ENCODE measurements around the gene C16orf74.

Gene C16orf74

DNA sequence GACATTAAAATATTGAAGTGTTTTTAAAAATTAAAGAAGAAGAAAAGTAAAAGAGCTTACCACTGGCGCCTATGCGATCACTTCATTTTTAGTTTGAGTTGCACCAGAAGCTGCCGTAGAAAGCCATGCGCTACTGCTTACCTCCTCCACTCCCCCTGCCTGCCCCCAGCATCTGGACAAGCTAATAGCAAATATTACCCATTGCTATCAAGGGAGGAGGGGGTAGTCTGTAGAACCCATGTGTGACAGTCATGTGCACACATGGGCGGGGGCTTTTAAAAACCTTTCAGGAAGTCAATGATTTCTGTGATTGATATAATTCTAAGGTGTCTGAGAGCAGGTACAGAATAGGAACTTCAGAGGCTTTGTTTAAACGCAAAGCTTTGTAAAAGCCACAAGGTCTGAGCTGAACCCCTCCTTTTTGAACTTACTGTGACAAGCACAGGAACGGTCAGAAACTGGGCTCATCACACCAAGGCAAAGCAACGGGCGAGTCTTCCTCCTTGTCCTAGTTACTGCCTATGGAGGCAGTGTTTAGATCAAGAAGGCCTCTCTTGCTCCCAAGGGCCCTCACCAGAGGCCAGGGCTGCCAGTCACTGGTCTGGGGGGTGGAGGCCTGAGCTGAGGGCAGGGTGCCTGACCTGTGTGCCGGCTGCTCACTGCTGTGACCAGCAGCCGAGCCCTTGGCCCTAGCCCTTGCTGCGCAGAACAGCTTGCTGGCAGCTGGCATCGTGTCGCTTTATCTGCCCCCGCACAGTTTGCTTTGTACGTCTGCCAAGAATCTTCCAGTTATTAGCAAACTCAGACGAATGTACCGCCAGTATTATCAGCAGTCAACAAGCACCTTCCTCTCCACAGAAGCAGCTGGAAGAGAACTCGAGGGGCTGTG lies 77.1 kb downstream of the C16orf74 start:
- DNase-seq (ENCODE audit: low spot score) = no peak

DNA sequence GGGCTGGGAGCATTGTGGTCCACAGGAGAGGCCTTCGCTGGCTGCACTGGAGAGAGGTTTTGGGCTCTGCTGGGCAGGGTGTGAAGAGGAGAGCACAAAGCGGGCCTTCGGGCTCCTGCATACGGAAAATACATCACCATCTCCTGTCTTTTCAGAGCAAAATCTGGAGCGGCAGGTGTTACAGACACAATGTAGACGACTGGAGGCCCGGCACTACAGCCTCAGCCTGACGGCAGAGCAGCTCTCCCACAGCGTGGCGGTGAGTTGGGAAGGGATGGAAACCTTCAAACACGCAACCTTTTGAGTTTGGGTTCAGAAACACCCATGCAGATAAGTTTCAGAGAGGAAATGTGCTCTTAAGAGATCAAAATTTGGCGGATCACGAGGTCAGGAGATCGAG lies 80.1 kb downstream of the C16orf74 start:
- DNase-seq (ENCODE audit: low spot score) = no peak

DNA sequence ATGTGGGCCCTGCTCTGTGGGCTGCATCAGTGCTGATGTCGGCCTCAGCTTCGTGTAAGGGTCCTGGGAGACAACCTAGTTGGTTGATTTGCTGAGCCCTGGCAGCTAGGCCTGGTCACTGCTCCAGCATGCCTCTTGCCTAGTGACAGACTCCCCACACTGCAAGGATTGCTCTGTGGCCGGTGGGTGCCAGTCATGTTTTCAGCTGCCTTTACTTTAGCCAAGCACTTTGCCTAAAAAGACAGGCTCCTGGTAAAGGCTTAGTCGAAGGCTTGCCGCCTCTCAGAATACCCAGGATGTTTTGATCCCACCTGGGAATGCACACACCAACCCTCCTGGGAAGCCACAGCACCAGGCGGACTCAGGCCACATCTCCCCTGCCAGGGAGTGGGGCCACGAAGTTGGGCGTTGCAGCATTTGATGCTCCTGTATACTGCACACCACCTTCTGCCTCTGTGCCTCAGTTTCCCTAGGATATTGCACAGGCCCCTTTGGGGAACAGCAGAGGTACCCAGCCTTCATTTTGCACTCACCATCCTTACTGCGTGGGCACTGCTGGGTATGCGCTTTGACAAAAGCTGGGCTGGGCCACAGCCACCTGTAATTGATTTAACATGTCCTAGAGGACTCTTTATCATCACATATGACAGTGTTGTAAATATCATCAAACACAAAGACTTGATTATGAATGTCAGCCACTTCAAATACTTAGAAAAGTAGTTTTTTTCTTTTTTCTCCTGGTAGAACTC lies 82.0 kb downstream of the C16orf74 start:
- DNase-seq (ENCODE audit: low spot score) = no peak

DNA sequence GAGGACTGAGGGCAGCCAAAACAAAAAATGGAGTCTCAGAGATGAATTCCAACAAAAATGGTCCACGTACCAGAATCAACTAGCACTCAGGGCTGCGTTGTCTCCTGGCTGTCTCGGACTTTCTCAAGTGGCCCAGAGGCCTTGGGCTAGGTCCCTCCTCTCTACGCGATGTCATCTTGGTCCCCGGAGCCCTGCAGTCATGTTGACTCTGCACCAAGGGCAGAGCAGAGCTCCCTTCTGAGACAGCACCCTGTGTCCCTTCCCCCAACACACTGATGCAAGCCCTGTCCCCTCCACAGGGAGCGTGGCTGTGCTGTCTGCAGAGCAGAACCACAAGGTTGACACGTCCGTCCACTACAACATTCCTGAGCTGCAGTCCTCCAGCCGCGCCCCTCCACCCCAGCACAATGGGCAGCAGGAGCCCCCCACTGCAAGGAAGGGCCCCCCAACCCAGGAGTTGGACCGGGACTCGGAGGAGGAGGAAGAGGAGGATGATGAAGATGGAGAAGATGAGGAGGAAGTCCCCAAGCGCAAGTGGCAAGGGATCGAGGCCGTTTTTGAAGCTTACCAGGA lies 83.0 kb downstream of the C16orf74 start:
- no peak for DNase-seq (ENCODE audit: low spot score)

DNA sequence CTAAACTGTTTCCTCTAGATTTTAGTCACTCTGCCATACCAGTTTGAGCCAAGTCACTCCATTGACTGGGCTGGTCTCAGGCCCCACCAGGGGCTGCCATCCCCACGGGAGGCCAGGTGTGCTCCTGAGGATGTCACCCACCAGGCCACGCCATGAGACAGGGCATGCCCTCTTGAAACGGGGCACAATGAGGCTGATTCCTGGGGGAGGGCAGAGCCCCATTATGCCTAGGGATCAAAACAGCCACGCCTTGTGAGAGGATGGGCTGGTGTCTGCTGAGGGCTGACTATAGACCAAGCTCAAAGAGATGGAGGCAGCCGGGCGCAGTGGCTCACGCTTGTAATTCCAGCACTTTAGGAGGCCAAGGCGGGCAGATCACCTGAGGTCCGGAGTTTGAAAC lies 83.6 kb downstream of the C16orf74 start:
- no peak for DNase-seq (ENCODE audit: low spot score)

DNA sequence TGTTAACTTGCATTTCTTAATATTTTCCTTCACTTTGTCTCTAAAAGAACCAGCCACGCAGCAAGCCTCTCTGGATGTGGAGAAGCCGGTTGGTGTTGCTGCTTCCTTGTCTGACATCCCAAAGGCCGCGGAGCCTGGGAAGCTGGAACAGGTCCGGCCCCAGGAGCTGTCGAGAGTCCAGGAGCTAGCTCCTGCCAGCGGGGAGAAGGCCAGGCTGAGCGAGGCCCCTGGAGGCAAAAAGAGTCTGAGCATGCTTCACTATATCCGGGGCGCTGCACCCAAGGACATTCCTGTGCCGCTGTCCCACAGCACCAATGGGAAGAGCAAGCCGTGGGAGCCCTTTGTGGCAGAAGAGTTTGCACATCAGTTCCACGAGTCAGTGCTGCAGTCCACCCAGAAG lies 85.0 kb downstream of the C16orf74 start:
- DNase-seq (ENCODE audit: low spot score) = no peak

DNA sequence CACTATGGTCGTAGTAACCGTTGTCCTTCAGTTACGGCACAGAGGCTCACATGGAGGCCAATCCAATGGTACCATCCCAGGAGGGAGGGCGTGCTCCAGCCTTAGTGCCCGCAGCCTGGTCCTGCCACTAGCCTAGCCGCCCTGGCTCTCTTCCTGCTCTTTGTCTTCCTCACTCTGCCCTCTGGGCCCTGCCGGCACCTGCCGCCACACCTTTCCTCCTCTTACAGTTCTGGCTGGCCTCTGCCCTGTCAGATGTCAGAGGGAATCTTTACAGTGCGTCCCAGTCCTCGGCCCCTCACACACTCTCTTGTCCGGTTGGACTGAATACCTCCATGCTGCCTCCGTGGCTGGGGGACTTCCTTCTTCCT lies 85.5 kb downstream of the C16orf74 start:
- DNase-seq (ENCODE audit: low spot score) = no peak

DNA sequence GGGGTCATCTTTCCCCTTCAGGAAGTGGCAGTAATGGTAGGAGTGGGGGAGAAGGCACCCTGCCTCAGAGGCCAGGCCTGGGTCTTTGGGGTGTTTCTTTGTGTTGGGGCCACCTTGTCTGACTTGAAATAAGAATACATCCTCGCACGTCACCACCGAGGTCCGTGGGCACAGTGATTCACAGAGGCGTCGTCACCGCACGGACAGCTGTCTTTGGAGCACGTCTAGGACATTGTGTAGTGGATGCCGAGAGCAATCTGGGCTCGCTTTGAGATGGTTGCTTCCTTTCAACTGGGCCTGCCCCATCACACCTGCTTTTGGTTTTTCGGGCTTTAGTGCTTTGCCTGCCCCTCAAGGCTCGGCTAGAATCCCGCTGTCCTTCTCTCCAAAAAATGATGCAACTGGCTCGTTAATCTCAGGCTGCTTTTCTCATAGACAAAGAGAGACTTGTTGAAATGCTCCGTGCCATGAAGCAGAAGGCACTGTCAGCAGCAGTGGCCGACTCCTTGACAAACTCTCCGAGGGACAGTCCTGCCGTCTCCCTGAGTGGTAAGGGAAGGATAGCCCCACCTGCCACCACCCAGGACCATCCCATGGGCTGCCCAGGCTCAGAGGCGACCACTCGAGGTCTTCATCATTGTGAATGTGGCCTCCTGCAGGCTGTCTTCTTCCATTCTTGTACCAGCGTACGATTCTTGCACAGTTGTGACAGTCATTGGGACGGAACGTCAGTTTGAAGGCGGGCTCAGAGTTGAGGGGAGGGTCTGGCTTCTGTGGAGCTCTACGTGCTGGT lies 86.1 kb downstream of the C16orf74 start:
- DNase-seq (ENCODE audit: low spot score) = peak; percentile 38

DNA sequence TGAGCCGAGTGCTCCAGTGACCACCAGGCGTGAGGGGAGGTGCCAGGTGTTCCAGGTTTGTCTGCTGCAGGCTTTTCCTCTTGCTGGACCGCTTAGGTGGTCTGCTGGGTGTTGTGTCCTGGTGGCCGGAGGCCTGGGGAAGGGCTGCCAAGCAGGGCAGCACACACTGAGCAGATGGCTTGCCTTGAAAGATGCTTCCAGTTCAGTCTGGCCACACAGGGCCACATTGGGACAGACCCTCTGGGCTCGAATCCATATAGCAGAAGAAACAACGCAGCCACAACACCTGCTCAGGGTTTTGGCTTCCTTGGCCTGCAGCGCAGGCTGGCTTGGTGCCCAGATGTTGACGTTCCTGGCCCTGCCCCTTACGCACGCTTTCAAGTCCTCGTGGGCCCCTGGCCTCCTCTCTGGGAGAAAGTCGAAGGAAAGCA lies 87.0 kb downstream of the C16orf74 start:
- DNase-seq (ENCODE audit: low spot score) = no peak

DNA sequence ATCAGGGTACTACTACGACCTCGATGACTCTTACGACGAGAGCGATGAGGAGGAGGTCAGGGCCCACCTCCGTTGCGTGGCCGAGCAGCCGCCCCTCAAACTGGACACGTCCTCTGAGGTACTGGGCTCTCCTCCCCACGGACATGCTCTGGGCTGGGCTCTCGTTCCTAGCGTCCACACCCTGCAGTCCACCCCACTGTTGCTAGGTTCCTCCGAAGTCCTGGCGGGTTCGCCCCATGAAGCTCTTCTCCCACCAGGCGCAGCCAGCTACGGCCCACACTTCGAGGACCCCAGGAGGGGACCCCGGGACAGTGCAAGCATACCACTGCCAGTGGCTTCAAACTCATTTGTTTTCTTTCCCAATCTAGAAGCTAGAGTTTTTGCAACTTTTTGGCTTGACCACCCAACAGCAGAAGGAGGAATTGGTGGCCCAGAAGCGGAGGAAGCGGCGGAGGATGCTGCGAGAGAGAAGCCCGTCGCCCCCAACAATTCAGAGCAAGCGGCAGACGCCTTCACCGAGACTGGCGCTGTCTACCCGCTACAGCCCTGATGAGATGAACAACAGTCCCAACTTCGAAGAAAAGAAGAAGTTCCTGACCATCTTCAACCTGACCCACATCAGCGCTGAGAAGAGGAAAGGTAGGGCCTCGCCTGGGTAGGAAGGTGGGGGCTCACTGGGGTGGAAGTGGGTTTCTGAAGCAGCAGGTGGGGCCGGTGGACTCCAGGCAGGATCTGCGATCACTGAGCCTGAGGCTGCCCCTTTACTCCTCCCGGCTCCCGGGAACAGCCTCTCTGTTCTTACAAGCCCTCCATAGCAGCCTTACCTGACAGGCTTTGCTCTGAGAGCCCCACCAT lies 87.7 kb downstream of the C16orf74 start:
- no peak for DNase-seq (ENCODE audit: low spot score)

DNA sequence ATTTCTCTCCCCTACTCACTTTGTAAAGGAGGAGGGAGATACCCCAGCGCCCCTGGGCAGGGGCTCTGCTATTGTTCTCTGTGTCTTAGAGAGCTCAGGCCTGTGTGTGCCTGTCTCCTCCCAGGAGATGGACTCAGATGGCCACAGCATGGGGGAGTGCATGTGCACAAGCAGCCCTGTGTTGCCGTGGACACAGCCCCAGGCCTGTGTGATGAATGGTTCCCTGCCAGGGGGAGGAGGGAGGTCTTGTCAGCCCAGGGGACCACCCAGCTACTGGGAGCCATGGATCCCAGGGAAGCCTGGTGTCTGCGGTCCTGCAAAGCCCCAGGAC lies 88.4 kb downstream of the C16orf74 start:
- DNase-seq (ENCODE audit: low spot score) = no peak

DNA sequence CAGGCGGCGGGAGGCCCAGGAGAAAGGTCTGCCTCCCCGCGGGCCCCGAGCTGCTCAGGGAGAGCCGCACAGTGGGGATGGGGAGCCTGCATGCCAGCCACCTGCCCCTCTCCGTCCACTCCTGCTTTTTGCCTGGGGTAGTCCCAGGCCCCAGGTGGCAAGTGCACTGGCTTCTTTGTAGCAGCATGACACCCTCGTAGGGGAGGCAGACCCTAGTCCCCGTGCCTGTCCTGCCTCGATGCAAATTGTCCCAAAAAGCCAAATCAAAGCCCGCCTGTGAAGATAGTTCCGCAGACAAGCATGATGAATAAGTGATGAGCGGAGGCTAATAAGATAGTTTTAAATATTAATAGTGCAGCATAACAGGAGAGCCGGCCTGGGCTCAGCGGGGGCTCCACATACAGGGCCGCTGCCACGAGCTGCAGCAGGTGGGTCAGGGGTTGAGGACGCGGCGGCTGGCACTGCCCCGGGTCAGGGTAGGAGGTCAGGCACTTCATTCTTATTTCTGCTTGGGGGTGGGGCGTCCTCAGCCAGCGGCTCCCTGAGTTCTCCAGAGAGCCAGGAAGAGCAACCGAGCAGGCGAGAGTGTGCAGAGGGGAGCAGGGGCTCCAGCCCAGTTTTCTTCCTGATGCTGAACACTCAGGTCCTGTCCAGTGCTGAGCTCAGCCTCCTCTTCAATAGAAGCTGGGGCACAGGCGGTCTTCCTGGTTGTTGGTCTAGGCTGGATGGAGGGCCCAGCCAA lies 89.0 kb downstream of the C16orf74 start:
- DNase-seq (ENCODE audit: low spot score) = no peak

DNA sequence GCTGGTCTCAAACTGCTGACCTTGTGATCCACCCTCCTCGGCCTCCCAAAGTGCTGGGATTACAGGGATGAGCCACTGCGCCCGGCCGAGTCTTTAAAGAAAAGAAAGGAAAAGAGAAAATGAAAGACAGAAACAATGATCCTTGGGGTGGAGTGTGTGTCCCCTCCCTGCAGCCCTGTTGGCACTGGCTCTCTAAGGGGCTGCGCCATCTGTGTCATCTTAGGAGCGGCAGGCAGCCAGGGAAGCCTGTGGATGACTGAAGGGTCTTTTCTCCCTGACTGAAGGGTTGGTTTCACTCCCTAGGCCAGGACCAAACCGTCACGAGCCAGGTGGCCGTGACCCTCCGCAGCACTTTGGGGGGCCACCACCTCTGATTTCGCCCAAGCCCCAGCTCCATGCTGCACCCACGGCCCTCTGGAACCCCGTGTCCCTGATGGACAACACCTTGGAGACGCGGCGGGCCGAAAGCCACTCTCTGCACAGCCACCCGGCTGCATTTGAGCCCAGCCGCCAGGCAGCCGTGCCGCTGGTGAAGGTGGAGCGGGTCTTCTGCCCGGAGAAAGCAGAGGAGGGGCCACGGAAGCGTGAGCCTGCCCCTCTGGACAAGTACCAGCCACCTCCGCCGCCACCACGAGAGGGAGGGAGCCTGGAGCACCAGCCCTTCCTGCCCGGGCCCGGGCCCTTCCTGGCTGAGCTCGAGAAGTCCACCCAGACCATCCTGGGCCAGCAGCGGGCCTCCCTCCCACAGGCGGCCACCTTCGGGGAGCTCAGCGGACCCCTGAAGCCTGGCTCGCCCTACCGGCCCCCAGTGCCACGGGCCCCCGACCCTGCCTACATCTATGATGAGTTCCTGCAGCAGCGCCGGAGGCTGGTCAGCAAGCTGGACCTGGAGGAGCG lies 89.8 kb downstream of the C16orf74 start:
- DNase-seq (ENCODE audit: low spot score) = no peak

DNA sequence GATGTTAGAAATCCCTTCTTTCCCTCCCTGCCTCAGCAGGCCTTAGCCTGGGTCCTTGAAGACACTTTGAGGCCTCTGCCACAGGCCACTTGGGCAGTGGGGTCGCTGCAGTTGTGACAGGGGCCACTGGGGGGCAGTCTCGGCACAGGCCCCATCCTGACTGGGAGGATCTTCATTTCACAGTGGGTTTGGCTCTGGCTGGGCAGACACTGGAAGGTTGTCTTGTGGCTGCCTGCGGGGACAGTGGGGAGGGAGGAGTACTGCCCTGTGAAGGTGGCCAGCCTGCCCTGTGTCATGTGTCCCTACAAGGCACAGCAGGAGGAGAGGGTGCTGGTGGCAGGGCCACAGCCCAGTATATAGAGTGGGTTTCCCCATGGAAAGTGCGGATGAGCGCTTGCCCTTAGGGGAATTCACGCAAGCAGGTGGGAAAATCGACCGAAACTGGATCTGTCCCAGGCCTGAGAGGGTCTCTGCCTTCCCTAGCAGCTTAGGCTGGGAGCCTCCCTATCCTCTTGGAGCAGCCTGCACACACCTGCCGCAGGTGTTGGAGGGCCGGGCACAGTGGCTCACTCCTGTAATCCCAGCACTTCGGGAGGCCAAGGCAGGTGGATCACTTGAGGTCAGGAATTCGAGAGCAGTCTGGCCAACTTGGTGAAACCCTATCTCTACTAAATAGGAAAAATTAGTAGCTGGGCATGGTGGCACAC lies 90.9 kb downstream of the C16orf74 start:
- DNase-seq (ENCODE audit: low spot score) = peak; percentile 72

DNA sequence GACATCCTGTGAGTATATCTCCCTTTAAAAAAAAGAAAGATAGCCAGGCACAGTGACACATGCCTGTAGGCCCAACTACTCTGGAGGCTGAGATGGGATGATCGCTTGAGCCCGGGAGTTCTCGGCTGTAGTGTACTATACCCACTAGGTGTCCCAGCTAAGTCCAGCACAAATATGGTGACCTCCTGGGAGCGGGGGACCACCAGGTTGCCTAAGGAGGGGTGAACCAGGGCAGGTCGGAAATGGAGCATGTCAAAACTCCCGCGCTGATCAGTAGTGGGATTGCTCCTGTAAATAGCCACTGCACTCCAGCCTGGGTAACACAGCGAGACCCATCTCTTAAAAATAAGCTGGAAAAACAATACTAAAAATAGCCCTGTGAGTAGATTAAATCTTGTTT lies 91.6 kb downstream of the C16orf74 start:
- DNase-seq (ENCODE audit: low spot score) = no peak

DNA sequence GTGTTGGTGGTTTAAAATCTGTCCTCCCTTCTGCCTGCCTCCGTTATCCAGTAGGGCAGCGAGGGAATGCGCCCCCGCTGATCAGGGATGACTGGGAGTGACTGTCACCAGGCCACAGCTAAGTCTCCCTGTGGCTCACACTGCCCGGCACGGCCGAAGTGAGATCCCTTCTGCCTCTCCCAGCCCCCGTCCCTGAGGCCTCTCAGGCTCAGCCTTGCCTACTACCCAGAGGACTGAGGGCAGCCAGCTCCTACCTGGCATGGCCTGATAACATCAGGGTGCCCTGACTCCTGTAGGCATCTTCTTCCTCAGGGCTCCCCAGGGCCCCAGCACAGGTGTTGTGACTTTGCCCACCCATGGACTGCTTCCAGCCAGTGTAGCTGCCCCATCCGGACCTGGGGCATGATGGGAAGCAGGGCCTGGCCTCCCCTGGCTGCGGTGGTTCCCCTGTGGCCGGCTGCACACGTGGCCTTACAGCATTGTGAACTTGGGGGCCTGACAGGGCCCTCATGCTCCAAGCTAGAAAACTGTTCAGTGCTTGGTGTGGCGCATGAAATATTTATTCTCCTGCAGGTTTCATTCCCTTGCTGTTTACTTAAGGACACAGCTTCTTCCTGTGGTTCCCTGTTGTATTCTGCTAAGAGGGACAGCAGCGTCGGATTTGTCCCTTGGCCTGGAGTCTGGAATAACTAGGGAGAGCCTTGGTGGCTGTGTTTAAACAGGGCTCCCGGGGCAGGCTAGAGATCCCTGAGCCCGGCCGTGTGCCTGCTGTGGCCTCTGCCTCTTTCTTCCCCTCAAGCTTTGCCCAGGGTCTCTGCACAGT lies 92.2 kb downstream of the C16orf74 start:
- no peak for DNase-seq (ENCODE audit: low spot score)

DNA sequence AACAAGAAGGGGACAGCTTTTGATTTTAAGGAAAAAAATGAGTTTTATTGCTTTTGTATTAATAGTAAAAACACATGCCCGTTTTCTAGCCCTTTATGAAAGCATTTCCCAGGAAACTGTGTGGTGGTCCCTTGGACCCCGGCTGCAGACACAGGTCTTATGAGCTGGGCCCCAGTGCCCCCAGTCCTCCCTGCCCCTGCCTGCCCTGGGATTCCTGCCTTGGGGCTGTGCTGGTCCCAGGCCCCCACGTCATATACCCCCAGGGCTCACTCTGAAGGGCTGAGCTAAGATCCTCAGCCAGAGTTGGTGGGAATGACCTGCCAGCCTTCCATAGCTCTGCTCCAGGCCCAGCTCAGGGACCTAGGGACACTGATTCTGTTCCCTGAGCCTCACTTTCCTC lies 92.9 kb downstream of the C16orf74 start:
- no peak for DNase-seq (ENCODE audit: low spot score)
